Adrenal gland (tissue), 19 donors: ENCODE data around the gene CLDN11. TPM values are rescaled to one million over a fixed set of nuclear protein-coding genes. Genes with fewer than 3 reads are reported as not detected.

Source experiments
- DNase-seq, 7 donors: peaks; one replicate each; pipeline ENCODE4 v3.0.0-alpha.2; 2019 to 2020
- H3K27ac ChIP-seq, 5 donors: fragments of 200-600 bp; sonication (generic) in 4 of 5; 1 replicate in 3 of 5; 2 replicates in 2 of 5; pipeline versions ENCODE4 v1.5.1 to v1.8.0; 2016 to 2020; ENCODE audit warnings: mild to moderate bottlenecking in 1 of 5
- H3K27me3 ChIP-seq: fragments of 200-600 bp; 2 replicates; pipeline ENCODE4 v1.8.0; 2021
- H3K36me3 ChIP-seq, 2 donors: fragments of 200-600 bp; replicated peaks in 1 of 2; 1 replicate in 1 of 2; 2 replicates in 1 of 2; pipeline versions ENCODE4 v1.5.1 to v1.8.0; 2018 to 2022
- H3K4me1 ChIP-seq, 2 donors: fragments of 200-600 bp; replicated peaks in 1 of 2; 1 replicate in 1 of 2; 2 replicates in 1 of 2; pipeline versions ENCODE4 v1.5.1 to v1.8.0; 2018 to 2021
- H3K4me3 ChIP-seq, 4 donors: fragments of 200-600 bp; sonication (generic) in 3 of 4; one replicate each; pipeline ENCODE4 v1.5.1; 2016 to 2018
- H3K9me3 ChIP-seq, 3 donors: fragments of 200-600 bp; sonication (generic) in 1 of 3; replicated peaks in 1 of 3; 1 replicate in 2 of 3; 2 replicates in 1 of 3; pipeline versions ENCODE4 v1.5.1 to v1.8.0; 2016 to 2021
- POLR2A ChIP-seq, 2 donors: fragments of 450-650 bp; IDR thresholded peaks; one replicate each; pipeline ENCODE4 v1.6.1; 2017; ENCODE audit warnings: antibody characterized with exemption in 2 of 2, mild to moderate bottlenecking in 2 of 2, moderate library complexity in 1 of 2
- WGBS, 4 donors: extraction: QIAGEN DNeasy Blood & Tissue Kit in 2 of 4; methylation state at CpG; one replicate each; pipeline versions ENCODE4 v1.1.5 to v1.1.7; 2013 to 2017; 5-methylcytosine and 5-hydroxymethylcytosine counted together
- intact Hi-C, 2 donors: fragments of 100-400 bp; cut with DNase I; formaldehyde crosslinking; loops; one replicate each; pipeline versions ENCODE4 v1.14.1 to v1.15.0; 2022 to 2023
- long read RNA-seq, 10 donors: library from polyadenylated mRNA in 3 of 10; unstranded in 2 of 10; stranded (forward) in 1 of 10; transcript quantifications; one replicate each; pipeline ENCODE4 v2.0.0 and lab custom pipeline, GENCODE V29; 2021 to 2026
- polyA plus RNA-seq, 3 donors: library from polyadenylated mRNA; stranded (reverse); fragments of 200-250 nt in 2 of 3; fragments of 350-450 nt in 1 of 3; fragmentation: Illumina TruSeq in 1 of 3; extraction: RNeasy Lipid Tissue Mini Kit (QIAGEN cat#74804) in 1 of 3; gene quantifications; one replicate each; pipeline ENCODE4 v1.2.3, GENCODE V29; 2013 to 2014
- total RNA-seq, 9 donors: library from RNA; depleted of rRNA in 4 of 9; stranded (reverse); fragments of >200 nt in 4 of 9; fragments of 120-200 nt in 1 of 9; fragmentation: NEBNext Ultra II Directional in 1 of 9; extraction: Animal tissue kit (Norgen Biotek cat#: 25700) in 1 of 9; gene quantifications; one replicate each; pipeline versions ENCODE4 v1.1.0 to v1.2.4, GENCODE V29; 2013 to 2023
- TF ChIP-seq, protein P1 (sequence below), 6 experiments: fragments of 450-650 bp in 4 of 6; fragments of 200-600 bp in 2 of 6; sonication (generic) in 1 of 6; IDR thresholded peaks; 1 replicate in 5 of 6; 2 replicates in 1 of 6; pipeline versions ENCODE4 v1.5.1 to v1.8.0; 2016 to 2021; ENCODE audit warnings: antibody characterized with exemption in 6 of 6, mild to moderate bottlenecking in 2 of 6, moderate library complexity in 1 of 6
- donor health status: healthy with polysubstance abuse.
- donor health status: Bipolar disorder and iron deficiency.
- donor health status: DM: yes; HTN: yes; CAD: no.
- donor health status: DM: no; HTN: no; CAD: no.
- donor health status: DM: no; HTN: no; CAD: no.
- donor health status: DM: yes; HTN: yes; CAD: no.

Gene CLDN11
- total RNA-seq: 10 to 100 TPM in 5 of 9 donors, 1 to 10 TPM in 4; 3.8 to 24.3 (median 11.0) TPM
- polyA plus RNA-seq: 1 to 10 TPM; 5.7 to 7.8 (median 6.4) TPM
- long read RNA-seq, donor 1, partial matches to known transcripts: 0 of 3 reads
- long read RNA-seq, donor 1, other reads (novel, unspliced or antisense): 0 of 3 reads
- long read RNA-seq, donor 2, partial matches to known transcripts: 9 of 11 reads
- long read RNA-seq, donor 2, other reads (novel, unspliced or antisense): 0 of 11 reads
- long read RNA-seq, donor 3, partial matches to known transcripts: 15 of 18 reads
- long read RNA-seq, donor 3, other reads (novel, unspliced or antisense): 0 of 18 reads
- long read RNA-seq, donor 4, partial matches to known transcripts: 0 of 1 reads
- long read RNA-seq, donor 4, other reads (novel, unspliced or antisense): 0 of 1 reads
- long read RNA-seq, donor 5, partial matches to known transcripts: 0 of 3 reads
- long read RNA-seq, donor 5, other reads (novel, unspliced or antisense): 0 of 3 reads
- long read RNA-seq, donor 6, partial matches to known transcripts: 1 of 1 reads
- long read RNA-seq, donor 6, other reads (novel, unspliced or antisense): 0 of 1 reads
- long read RNA-seq, donor 7, partial matches to known transcripts: 0 of 2 reads
- long read RNA-seq, donor 7, other reads (novel, unspliced or antisense): 0 of 2 reads
- long read RNA-seq, donor 8, transcript CLDN11-201 (3 exons, 2,169 nt): major isoform, 8 of 11 reads
- long read RNA-seq, donor 8, partial matches to known transcripts: 0 of 11 reads
- long read RNA-seq, donor 8, other reads (novel, unspliced or antisense): 0 of 11 reads
- long read RNA-seq, donor 9, partial matches to known transcripts: 0 of 3 reads
- long read RNA-seq, donor 9, other reads (novel, unspliced or antisense): 0 of 3 reads
- long read RNA-seq, donor 10: 0 reads

DNA sequence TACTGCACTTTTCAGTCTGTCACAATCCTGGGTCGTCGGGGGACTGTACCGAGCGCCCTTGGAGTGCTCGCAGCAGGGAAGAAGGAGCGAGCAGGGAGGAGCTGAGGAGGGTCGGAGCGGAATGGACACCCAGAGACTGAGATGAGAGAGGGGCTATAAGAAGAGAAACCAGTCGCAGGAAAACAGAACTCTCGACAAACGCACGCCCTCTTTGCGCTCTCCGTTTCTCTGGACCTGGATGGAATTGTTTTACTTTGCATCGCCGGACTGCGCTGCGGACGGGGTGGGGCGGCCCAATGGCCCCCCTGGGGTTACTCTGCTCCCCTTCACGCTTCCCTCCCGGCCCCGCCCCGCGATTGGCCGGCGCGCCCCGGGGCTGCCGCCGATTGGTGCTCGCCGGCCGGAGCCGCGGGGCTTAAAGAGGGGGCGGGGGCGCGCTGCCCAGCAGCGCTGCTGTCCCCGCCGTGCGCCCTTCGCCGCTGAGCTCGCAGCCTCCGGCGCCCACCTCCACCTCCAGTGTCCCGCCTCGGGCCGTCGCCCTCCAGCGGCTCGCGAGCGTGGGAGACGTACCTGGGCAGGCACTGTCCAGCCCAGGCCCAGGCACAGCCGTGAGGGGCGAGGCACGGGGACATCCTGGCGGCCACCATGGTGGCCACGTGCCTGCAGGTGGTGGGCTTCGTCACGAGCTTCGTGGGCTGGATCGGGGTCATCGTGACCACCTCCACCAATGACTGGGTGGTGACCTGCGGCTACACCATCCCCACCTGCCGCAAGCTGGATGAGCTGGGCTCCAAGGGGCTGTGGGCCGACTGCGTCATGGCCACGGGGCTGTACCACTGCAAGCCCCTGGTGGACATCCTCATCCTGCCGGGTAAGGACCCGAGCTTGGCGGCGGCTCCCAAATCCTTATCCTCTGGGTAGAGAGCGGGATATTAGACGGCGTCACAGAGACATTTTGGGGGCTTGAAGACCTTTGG lies at the start of gene CLDN11:
Gene CLDN11, plus strand, starts transcription at position 447 of the 977 bp plus-strand sequence. Its CDS starts 199 bp downstream, at position 646.
- intact Hi-C loops: loop anchor here (10.0 kb wide), 2 partner anchors 276 to 396 kb away; no protein-coding TSS in a partner anchor
- WGBS, 4 donors: 2 to 5% (median 4%) methylated on average over 21 to 79 of the region's 79 CpGs
- Histone ChIP-seq H3K36me3 (no peaks in the 10 kb centered on the region), H3K4me1 (peaks cover 8 to 17% of the 10 kb centered on the region in 2 donors), H3K27me3 (peaks cover 15% of the 10 kb centered on the region), H3K4me3 (peak within 1 kb of the TSS in 2 of 4 donors; percentile 22 to 61), H3K9me3 (no peaks in the 10 kb centered on the region), H3K27ac (peak within 1 kb of the TSS in 2 of 5 donors; percentile 67 to 86)
- no peak for TF ChIP-seq POLR2A (IDR thresholded peaks at IDR 0.05)
- TF ChIP-seq, protein P1, sequence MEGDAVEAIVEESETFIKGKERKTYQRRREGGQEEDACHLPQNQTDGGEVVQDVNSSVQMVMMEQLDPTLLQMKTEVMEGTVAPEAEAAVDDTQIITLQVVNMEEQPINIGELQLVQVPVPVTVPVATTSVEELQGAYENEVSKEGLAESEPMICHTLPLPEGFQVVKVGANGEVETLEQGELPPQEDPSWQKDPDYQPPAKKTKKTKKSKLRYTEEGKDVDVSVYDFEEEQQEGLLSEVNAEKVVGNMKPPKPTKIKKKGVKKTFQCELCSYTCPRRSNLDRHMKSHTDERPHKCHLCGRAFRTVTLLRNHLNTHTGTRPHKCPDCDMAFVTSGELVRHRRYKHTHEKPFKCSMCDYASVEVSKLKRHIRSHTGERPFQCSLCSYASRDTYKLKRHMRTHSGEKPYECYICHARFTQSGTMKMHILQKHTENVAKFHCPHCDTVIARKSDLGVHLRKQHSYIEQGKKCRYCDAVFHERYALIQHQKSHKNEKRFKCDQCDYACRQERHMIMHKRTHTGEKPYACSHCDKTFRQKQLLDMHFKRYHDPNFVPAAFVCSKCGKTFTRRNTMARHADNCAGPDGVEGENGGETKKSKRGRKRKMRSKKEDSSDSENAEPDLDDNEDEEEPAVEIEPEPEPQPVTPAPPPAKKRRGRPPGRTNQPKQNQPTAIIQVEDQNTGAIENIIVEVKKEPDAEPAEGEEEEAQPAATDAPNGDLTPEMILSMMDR (IDR thresholded peaks at IDR 0.05): peak in 2 of 6 experiments; percentile 1 to 8
- DNase-seq: peak in 2 of 7 donors; percentile 16 to 18

DNA sequence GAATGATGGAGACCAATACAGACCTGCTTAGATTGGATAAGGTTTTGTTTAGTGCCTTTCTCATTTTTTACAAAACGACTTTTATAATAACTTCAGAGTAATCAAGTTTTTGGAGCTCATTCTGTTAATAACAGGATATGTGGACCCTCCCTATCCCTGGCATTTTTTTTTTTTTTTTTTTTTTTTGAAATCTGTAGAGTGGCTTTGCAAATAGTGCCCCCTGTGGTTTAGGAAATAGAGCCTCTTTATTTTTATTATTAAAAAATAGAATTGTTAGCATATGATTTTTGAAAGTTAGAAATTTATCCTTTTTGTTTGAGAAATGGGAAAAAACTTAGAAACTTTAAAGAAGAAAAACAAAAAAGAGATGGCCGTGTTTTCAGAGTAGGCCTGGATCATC lies 49.7 kb upstream of the CLDN11 start:
- no peak for DNase-seq
- no peaks in the 10 kb centered on the region for H3K9me3 ChIP-seq
- H3K4me1 ChIP-seq: peaks cover 6 to 44% of the 10 kb centered on the region in 2 donors
- WGBS, 4 donors: 78 to 87% (median 84%) methylated on average over 2 of the region's 2 CpGs
- H3K4me3 ChIP-seq: no peak overlapping the region
- H3K36me3 ChIP-seq: no peaks in the 10 kb centered on the region
- intact Hi-C loops: no loop called here
- no peak overlapping the region for H3K27ac ChIP-seq
- TF ChIP-seq, protein P1 (IDR thresholded peaks at IDR 0.05): peak in 4 of 6 experiments; percentile 8 to 42 (median 16)
- no peak for TF ChIP-seq POLR2A (IDR thresholded peaks at IDR 0.05)
- H3K27me3 ChIP-seq: no peaks in the 10 kb centered on the region

GRCh38 chr3:170372190-170372879 lies 46.3 kb upstream of the CLDN11 start:
- TF ChIP-seq POLR2A (IDR thresholded peaks at IDR 0.05): no peak
- TF ChIP-seq, protein P1 (IDR thresholded peaks at IDR 0.05): no peak
- no peak for DNase-seq
- intact Hi-C loops: no loop called here
- Histone ChIP-seq H3K9me3 (no peaks in the 10 kb centered on the region), H3K27ac (no peak overlapping the region), H3K4me3 (no peak overlapping the region), H3K4me1 (peaks cover 11 to 48% of the 10 kb centered on the region in 2 donors), H3K36me3 (no peaks in the 10 kb centered on the region), H3K27me3 (no peaks in the 10 kb centered on the region)
- WGBS, 4 donors: 43 to 61% (median 56%) methylated on average over 2 of the region's 2 CpGs
